Progenitor cell of endocrine pancreas (in vitro differentiated cells): ENCODE results near the gene ARMC12. TPM values are rescaled to one million over a fixed set of nuclear protein-coding genes. Genes with fewer than 3 reads are reported as not detected.
A peak's percentile ranks its signal among the peaks of the same experiment; 100 is the strongest.

Experiments
- DNase-seq: peaks from one replicate; pipeline ENCODE4 v3.0.0; 2021; ENCODE audit warnings: low spot score; ENCODE audit not compliant: unreplicated experiment
- H3K27ac Mint-ChIP-seq: 2 replicates; pipeline ENCODE4 v1.8.0; 2021; ENCODE audit warnings: mild to moderate bottlenecking, moderate library complexity, mixed read lengths
- H3K27me3 Mint-ChIP-seq: 2 replicates; pipeline ENCODE4 v1.8.0; 2021; ENCODE audit warnings: mixed read lengths
- H3K36me3 Mint-ChIP-seq: 2 replicates; pipeline ENCODE4 v1.8.0; 2022; ENCODE audit warnings: mixed read lengths; ENCODE audit not compliant: insufficient read depth
- H3K4me1 Mint-ChIP-seq: 2 replicates; pipeline ENCODE4 v1.8.0; 2021; ENCODE audit warnings: low read depth, mixed read lengths
- H3K4me3 Mint-ChIP-seq: 2 replicates; pipeline ENCODE4 v1.8.0; 2021; ENCODE audit warnings: low read depth, mild to moderate bottlenecking, moderate library complexity, mixed read lengths
- H3K9me3 Mint-ChIP-seq: 2 replicates; pipeline ENCODE4 v1.8.0; 2021; ENCODE audit warnings: low read depth, mixed read lengths
- total RNA-seq: library from RNA; stranded (reverse); gene quantifications from 2 replicates; pipeline ENCODE4 v1.2.1, GENCODE V29; 2021
- TF ChIP-seq, protein P1 (sequence below): fragments of 200-600 bp; sonication (generic); IDR thresholded peaks from one replicate; pipeline ENCODE4 v1.5.0; 2021; ENCODE audit warnings: antibody characterized with exemption, mild to moderate bottlenecking; ENCODE audit not compliant: unreplicated experiment

ARMC12 gene
- total RNA-seq, 1 donor from 2014 or later, result 0.98 TPM

DNA sequence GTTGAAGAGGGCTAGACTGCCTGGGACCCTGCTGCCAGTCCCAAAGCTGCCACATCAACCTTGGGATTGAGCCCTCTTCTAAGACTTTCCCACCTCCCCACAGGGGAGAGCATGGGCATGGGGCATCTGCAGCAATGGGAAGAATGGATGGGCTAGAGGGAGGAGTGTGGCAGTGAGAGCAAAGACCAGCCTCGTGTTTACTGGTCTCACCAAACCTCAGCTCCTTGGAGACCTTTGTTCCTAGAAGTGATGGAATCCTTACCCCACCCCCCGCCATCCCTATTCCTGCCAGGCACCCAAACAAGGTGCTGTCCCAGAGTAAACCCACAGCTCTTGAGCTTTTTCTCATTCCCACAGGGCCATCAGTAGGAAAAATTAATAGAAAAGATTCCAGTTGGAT lies 20.0 kb upstream of the ARMC12 start:
- no peak for DNase-seq
- Mint-ChIP-seq H3K27me3 (peaks cover 28% of the 10 kb centered on the region), H3K4me3 (no peak overlapping the region), H3K27ac (peak overlapping the region; percentile 41), H3K9me3 (no peaks in the 10 kb centered on the region), H3K4me1 (peaks cover 9% of the 10 kb centered on the region), H3K36me3 (no peaks in the 10 kb centered on the region)
- TF ChIP-seq, protein P1, sequence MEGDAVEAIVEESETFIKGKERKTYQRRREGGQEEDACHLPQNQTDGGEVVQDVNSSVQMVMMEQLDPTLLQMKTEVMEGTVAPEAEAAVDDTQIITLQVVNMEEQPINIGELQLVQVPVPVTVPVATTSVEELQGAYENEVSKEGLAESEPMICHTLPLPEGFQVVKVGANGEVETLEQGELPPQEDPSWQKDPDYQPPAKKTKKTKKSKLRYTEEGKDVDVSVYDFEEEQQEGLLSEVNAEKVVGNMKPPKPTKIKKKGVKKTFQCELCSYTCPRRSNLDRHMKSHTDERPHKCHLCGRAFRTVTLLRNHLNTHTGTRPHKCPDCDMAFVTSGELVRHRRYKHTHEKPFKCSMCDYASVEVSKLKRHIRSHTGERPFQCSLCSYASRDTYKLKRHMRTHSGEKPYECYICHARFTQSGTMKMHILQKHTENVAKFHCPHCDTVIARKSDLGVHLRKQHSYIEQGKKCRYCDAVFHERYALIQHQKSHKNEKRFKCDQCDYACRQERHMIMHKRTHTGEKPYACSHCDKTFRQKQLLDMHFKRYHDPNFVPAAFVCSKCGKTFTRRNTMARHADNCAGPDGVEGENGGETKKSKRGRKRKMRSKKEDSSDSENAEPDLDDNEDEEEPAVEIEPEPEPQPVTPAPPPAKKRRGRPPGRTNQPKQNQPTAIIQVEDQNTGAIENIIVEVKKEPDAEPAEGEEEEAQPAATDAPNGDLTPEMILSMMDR, result no peak

DNA sequence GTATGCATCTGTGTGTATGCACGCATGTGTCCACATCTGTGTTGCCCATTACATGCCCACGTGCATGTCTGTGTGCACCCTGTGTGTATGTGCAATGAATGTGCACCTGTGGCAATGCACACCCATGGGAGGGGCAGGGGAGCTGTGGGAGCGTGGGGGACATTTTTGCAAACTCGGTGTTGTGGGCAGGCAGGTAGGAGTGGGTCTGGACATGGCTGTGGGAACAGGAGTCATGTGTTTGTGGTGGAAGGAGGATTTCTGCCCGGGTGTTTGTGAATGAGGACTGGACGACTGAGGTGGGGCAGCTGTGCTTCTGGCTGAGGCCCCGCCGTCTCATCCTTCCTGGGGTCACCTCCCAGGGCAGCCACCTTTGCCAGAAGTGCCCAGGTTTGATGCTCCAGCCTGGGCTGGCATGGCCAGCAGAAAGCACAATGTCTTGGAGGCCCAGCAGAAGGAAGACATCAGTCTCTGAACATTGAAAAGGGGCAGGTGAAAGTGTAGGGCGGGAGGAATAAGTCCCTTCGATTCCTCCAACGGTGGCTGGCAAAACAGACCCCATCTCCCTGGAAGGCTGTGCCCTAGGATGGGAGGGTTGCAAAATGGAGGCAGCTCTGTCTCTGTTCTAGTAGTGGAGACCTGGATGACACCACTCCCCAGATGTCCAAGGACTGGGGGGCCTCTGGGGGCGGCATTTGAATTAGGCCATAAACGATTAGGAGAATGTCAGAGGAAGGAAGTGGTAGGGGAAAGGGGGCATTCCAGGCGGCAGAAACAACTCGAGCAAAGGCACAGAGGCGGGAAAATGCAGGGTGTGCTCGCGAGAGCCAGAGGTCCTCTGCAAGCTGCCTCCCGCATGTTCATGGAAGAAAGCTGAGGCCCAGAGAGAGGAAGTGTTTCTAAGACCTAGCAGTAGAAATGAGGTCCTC lies 19.1 kb upstream of the ARMC12 start:
- H3K27ac Mint-ChIP-seq, result no peak overlapping the region
- TF ChIP-seq, protein P1, result no peak
- no peaks in the 10 kb centered on the region for H3K36me3 Mint-ChIP-seq
- peaks cover 9% of the 10 kb centered on the region for H3K4me1 Mint-ChIP-seq
- DNase-seq, result no peak
- no peaks in the 10 kb centered on the region for H3K9me3 Mint-ChIP-seq
- peaks cover 28% of the 10 kb centered on the region for H3K27me3 Mint-ChIP-seq
- H3K4me3 Mint-ChIP-seq, result no peak overlapping the region

DNA sequence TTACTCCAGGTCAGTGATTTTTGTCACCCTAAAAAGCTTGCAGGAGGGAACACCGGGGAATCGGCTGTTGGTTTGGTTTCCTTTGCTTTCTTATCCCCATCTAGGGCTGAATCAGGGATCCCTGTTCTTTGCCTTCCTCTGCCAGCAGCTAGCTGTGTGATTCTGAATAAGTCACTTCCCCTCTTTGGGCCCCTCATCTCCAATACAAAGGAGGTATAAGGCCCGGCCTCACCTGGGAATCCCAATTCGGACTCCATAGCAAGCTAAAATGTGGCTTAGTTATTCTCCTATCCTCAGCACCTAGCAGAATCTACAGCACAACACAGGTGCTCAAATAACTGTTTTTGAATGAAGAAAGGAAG lies 18.5 kb upstream of the ARMC12 start:
- TF ChIP-seq, protein P1, result no peak
- Mint-ChIP-seq H3K27me3 (peaks cover 28% of the 10 kb centered on the region), H3K9me3 (no peaks in the 10 kb centered on the region), H3K27ac (no peak overlapping the region), H3K4me3 (no peak overlapping the region), H3K36me3 (no peaks in the 10 kb centered on the region), H3K4me1 (peaks cover 10% of the 10 kb centered on the region)
- no peak for DNase-seq

DNA sequence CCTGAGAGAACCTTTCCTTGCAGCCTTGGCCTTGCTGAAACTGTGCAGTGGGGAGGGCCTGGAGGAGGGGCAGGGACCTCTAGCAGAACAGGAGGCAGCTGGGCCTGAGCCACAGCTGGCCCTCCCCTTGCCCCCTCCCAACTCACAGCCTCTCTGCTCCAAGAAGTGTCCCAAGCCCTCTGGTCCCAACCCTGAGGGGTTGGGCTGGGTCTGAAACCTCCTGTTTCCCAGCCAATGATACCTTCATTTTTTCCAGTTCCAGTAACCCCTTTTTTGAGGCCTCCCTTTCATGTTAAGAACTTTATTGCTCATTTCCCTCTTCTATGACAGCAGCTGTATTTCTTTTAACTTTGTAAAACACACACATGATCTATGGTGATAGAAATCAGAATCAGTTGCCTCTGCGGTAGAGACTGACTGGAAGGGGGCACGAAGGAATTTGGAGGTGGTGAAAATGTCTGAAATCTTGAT lies 17.9 kb upstream of the ARMC12 start:
- H3K4me1 Mint-ChIP-seq, result peaks cover 10% of the 10 kb centered on the region
- no peak overlapping the region for H3K4me3 Mint-ChIP-seq
- H3K9me3 Mint-ChIP-seq, result no peaks in the 10 kb centered on the region
- TF ChIP-seq, protein P1, result no peak
- no peak for DNase-seq
- no peaks in the 10 kb centered on the region for H3K36me3 Mint-ChIP-seq
- no peak overlapping the region for H3K27ac Mint-ChIP-seq
- H3K27me3 Mint-ChIP-seq, result peaks cover 28% of the 10 kb centered on the region

DNA sequence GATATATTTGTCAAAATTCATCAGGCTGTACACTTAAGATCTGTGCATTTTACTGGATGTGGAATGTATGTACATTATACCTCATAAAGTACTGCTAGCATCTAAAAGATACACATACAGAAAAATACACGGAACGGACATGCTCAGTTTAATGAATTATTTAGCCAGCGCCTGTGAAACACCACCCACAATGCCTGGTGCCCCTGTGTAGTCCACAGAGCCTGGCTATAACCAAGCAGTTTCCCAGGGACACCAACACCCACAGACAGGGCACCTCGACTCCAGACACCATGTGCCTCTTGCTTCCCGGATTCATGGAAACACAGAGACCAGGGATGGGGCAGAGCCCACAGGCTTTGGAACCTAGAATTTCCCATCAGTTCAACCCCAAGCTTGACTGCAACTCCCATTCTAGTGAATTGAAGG lies 17.4 kb upstream of the ARMC12 start:
- peaks cover 10% of the 10 kb centered on the region for H3K4me1 Mint-ChIP-seq
- H3K4me3 Mint-ChIP-seq, result no peak overlapping the region
- TF ChIP-seq, protein P1, result no peak
- no peak for DNase-seq
- H3K27ac Mint-ChIP-seq, result no peak overlapping the region
- H3K9me3 Mint-ChIP-seq, result no peaks in the 10 kb centered on the region
- H3K27me3 Mint-ChIP-seq, result peaks cover 32% of the 10 kb centered on the region
- H3K36me3 Mint-ChIP-seq, result no peaks in the 10 kb centered on the region
